NOMO-1 (cell line): ENCODE data around the gene NLGN3.
"Not testable (repeated sequence)": the region's sequence is repeated elsewhere in the genome, so short reads cannot be mapped to it uniquely, and the experiment has no call there.

Experiments used
- DNase-seq, 2 experiments: peaks; one replicate each; lab custom pipeline; 2025; ENCODE audit not compliant: unreplicated experiment in 2 of 2; lab: John Stamatoyannopoulos, UW

The NLGN3 gene

DNA sequence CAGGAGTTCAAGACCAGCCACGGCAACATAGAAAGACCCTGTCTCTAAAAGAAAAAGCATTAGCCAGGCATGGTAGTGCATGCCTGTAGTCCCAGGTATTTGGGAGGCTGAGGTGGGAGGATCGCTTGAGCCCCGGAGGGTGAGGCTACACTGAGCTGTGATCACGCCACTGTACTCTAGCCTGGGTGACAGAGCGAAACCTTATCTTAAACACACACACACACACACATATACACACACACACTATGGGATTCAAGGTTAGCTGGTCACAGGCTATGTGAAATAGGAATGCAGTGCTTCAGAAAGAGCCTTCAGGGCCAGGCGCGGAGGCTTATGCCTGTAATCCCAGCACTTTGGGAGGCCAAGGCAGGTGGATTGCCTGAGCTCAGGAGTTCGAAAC is 23.5 kb downstream of the NLGN3 start:
- no peak for DNase-seq

GRCh38 chrX:71169586-71169985 is 24.9 kb downstream of the NLGN3 start:
- no peak for DNase-seq

- no peak for DNase-seq
These were observed 26.0 kb downstream of the NLGN3 start for GRCh38 chrX:71170660-71171059.

DNA sequence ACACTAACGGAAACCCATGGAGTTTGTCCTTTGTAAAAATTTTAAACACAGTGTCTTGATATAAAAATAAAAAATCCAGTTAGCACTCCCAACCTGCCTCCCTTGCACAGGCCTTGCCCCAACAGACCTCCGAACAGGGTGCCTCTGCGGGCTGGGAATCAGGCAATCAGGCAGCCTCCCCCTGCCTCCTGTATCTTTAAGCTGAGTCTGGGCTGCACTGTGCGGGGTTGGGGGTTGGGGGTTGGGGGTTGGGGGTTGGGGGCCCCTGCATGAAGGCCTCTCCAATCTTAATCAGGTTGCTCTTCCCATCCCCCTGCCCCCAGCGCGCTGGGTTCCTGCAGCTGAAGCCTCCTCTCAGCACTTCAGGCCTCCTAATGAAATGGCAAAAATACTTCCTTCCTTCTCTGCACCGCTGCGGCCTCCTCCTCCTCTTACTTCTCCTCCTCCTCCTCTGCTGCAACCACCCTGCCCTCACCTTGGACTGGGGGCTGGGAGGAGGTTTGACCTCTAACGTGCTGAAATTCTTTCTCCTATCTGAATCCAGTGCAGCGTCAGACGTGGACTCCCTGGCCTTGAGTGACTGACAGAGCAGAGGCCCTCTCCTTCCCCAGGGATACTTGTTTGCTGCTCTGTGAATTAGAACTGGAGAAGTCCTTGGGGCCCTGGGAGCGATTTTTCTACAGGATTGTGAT is 26.6 kb downstream of the NLGN3 start:
- peak; percentile 50 to 52 for DNase-seq

DNA sequence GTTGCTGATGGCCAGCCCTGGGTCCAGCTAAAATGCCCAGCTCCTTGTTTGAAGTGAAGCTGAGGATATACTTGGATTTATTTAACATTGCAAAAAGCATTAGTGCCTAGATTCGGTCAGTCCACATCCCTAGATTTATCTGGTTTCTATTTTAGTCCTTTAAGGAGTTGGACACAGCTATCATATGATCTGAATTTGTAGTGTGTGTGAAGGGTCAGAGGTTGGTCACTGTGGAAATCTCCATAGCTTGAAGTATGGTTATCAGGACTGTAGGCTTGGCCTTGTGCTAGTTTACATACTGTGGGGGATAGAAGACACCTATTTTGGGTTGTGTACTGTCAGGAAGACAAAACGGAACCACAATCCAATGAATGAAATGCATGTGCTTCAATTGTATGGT is 28.8 kb downstream of the NLGN3 start:
- no peak for DNase-seq

- DNase-seq = no peak
These were observed 30.2 kb downstream of the NLGN3 start for GRCh38 chrX:71174795-71175194.

GRCh38 chrX:71175531-71175930 is 30.9 kb downstream of the NLGN3 start:
- DNase-seq = no peak

GRCh38 chrX:71177327-71177726 is 32.7 kb downstream of the NLGN3 start:
- DNase-seq = no peak

DNA sequence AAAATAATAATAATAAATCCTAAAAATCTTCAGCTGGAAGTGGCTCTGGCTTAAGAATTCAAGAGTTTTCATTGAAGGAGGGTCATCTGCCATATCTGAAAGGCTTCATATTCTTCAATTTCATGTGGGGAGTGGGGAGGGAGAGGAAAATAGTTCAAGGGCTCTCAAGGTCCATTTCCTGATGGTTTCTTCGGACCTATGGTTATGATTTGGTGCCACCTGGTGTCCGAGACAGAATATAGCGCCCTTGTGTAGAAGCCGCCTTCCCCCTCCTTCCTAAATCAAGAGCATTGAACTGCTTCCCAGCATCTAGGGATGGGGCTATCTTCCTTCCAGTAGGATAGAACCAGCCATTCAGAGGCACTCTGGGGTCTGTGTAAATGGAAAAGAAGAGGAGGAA is 34.3 kb downstream of the NLGN3 start:
- peak in 1 of 2 experiments; percentile 47 for DNase-seq

GRCh38 chrX:71180579-71181265 is 36.1 kb downstream of the NLGN3 start:
- not testable (repeated sequence) for DNase-seq

DNA sequence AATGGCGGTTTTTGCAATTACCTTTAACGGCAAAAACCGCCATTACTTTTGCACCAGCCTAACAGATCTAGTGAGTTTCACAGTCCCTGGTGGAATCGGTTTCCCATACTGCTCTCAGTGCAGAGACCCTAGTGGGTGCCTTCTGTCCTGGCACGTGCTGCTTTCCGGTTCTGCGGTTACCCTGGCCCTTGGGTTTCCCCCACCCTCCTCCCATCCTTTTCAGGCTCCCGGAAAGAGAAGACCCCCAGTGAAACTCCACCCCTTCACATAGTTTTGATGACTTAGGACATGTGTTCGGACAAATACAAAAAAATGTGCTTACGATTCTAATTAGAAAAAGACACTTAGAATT is 36.9 kb downstream of the NLGN3 start:
- peak in 1 of 2 experiments; percentile 12 for DNase-seq

DNA sequence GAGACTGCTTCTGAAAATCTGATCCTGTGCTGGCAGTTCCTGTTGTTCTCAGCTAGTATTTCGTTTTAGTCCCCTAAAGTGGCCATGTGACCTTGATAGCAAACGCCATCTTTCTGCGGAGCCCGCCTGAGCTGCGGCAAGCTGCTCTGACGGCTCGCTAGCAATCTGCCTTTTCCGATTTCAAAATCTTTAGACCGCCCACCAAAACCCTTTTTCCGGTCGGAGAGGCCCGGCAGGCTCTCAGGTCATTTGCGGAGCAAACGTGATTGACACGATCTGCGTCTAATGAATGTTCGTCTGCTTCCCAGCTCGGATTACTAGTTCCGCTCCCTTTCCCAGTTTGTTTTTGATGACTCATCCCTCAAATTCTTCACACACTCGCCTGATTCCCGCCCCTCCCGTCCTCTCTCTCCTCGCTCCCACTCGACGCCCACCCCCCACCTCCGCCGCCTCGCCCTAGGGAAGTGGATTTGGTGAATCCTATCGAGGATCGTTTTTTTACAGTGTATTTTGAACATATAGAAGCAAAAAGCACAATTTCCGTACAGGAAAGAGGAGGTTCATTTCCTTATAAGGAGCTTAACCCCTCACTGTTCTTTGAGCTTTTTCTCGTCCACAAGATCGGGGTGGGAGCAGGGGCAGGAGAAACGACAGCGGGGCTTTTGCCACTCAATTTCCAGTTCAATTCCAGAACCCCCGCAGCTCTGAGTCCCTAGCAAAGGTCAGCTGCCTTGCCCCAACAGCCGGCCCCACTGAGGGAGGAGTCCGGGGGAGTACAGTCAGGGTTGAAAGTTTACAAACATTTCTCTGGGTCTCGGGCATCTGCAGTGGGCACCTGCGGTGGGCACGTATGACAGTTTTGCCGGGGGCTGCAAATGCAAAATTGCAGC is 37.5 kb downstream of the NLGN3 start:
- peak; percentile 86 to 92 for DNase-seq

DNA sequence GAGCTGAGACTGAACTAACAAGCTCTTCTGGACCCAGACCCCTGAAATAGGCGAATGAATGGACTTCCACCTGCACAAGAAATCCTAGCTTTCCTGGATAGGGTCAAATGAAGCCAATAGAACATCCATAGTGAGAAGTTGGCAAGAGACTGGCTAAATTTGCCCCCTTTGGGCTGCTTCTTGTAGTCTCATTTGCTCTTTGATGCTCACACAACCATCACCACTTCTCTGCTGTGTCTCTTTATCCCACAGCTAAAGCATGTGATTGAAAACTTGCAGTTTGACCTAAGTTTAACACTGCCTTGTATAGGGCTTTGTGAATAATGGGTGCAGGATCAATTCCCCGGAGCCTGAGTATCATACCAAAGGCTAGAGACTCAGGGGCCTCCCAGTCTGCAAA is 38.2 kb downstream of the NLGN3 start:
- DNase-seq = no peak

- no peak for DNase-seq
These were observed 38.7 kb downstream of the NLGN3 start for GRCh38 chrX:71183341-71183740.

DNA sequence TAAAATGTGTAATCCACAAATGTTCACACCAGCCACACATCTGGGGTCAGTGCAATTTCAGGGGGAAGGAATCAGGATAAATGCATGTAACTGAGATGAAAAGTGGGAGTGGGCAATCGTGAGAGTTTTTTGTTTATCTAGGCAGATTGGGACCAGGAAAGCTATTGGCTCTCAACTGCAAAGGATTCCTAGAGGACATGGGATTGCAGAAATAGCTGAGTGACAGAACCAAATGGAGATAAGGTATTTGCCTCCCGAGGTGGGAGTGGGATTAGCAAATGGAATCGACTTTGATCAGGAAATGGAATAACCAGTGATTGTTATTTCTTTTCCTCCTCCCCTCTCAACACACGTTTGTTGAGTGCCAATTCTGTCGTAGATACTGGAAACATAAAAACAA is 39.5 kb downstream of the NLGN3 start:
- DNase-seq = no peak

- DNase-seq = no peak
These were observed 40.3 kb downstream of the NLGN3 start for GRCh38 chrX:71184803-71185495.

- no peak for DNase-seq
These were observed 46.6 kb downstream of the NLGN3 start for GRCh38 chrX:71191248-71191647.

DNA sequence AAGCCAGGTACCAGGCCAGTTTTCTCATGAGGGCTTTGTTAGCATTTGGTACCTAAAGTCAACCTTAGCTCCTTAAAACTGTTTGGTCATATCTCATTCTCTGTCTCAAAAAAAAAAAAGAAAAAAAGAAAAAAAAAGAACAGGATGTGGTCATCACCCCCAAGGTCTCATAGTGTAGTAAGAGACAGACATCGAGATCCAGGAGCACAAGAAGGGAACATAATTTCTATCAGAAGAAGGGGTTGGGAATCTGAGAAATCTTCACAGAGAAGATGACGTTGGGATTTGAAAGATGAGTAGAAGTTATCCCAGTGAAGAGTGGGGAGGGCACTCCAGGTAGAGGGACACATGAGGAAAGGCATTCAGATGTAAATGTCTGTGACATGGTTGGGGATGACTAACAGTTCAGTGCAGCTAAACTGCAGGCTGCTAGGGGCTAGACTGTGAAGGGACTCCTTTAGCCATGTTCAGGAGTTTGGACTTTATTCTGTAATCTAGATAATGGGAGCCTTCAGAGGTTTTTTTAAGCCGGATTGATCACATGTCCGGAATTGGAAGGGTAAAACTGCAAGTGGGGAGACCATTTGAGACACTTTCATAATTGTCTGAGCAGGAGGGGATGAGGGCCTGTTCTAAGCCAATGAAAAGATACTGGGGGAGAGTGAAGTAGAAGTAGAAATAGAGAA is 51.5 kb downstream of the NLGN3 start:
- DNase-seq = peak in 1 of 2 experiments; percentile 8

DNA sequence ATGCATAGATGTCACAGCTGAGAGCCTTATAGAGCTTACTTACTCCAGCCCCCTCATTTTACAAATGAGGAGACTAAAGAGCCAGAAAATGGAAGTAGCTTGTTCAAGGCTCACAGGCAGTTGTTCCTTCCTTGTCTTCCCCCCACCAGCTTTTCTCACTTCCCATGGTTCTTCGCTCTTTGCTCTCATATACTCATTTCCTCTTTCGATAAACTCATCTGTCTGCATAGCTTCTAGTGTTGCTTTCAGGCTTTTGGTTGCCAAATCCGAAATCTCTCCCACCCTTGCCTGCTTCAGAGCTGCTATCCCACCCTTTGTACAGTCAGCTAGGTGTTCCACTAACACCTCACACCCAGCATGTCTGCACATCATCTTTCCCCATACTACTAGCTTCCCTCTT is 53.4 kb downstream of the NLGN3 start:
- peak; percentile 58 to 76 for DNase-seq

- no peak for DNase-seq
These were observed 54.8 kb downstream of the NLGN3 start for GRCh38 chrX:71199252-71200008.
